H1 (cell line): ENCODE measurements around the gene PLLP. TPM values are rescaled to one million over a fixed set of nuclear protein-coding genes. Genes with fewer than 3 reads are reported as not detected.

Source experiments
- CEBPB ChIP-seq: IDR thresholded peaks from 2 replicates; pipeline ENCODE4 v1.6.1; 2012; ENCODE audit warnings: low read depth, low read length
- CHD7 ChIP-seq: fragments of 300-600 bp; sonication (generic); IDR thresholded peaks from 2 replicates; pipeline ENCODE4 v1.7.1; 2012; ENCODE audit warnings: low read length, moderate library complexity, mild to moderate bottlenecking, inconsistent platforms; ENCODE audit not compliant: insufficient replicate concordance
- CREB1 ChIP-seq: IDR thresholded peaks from 2 replicates; pipeline ENCODE4 v1.6.1; 2012; ENCODE audit warnings: inconsistent platforms
- FOSL1 ChIP-seq: IDR thresholded peaks from 2 replicates; pipeline ENCODE4 v1.6.1; 2011; ENCODE audit warnings: mild to moderate bottlenecking, low read depth, low read length, moderate library complexity; ENCODE audit not compliant: insufficient read depth
- GABPA ChIP-seq: IDR thresholded peaks from 2 replicates; pipeline ENCODE4 v1.6.1; 2011; ENCODE audit warnings: mild to moderate bottlenecking, low read length, moderate library complexity, borderline replicate concordance; ENCODE audit not compliant: insufficient read depth
- MAFK ChIP-seq: IDR thresholded peaks from 2 replicates; pipeline ENCODE4 v1.6.1; 2012; ENCODE audit warnings: low read depth, mild to moderate bottlenecking, improper control_type of control experiment, low read length
- PHF8 ChIP-seq: fragments of 200-600 bp; sonication (generic); conservative IDR thresholded peaks from 2 replicates; pipeline ENCODE4 v1.7.1; 2012; ENCODE audit warnings: low read depth, mild to moderate bottlenecking, inconsistent platforms, low read length, moderate library complexity
- SIN3A ChIP-seq, 2 experiments: IDR thresholded peaks in 1 of 2; conservative IDR thresholded peaks in 1 of 2; 2 replicates each; pipeline ENCODE4 v1.6.1; 2011 to 2012; ENCODE audit warnings: low read length in 2 of 2, improper control_type of control experiment in 1 of 2, low read depth in 1 of 2, mild to moderate bottlenecking in 1 of 2
- polyA plus RNA-seq, 7 experiments: library from polyadenylated mRNA; depleted of rRNA in 3 of 7; stranded (reverse) in 5 of 7; unstranded in 2 of 7; fragments of >200 nt in 5 of 7; fragments of 200-250 nt in 2 of 7; gene quantifications; 1 replicate in 5 of 7; 2 replicates in 1 of 7; 4 replicates in 1 of 7; pipeline versions ENCODE4 v1.2.1 to v1.2.3, GENCODE V29; 2011 to 2013; ENCODE audit warnings: missing spikeins in 2 of 7, mixed read lengths in 2 of 7
- total RNA-seq: library from RNA; stranded (reverse); fragmentation: NEBNext Ultra II Directional; extraction: Animal tissue kit (Norgen Biotek cat#: 25700); gene quantifications from 2 replicates; pipeline ENCODE4 v1.2.1, GENCODE V29; 2021
- TF ChIP-seq, protein P1 (sequence below): IDR thresholded peaks from 2 replicates; pipeline ENCODE4 v1.6.1; 2012; ENCODE audit warnings: low read length, inconsistent platforms

The PLLP gene
- total and polyA plus RNA-seq, 2 of the 8 experiments (the other 6 are each of a cell fraction or from before 2014, with no cell fraction given) = 2.9 to 10.6 TPM

GRCh38 chr16:57257455-57258070 is 26.9 kb downstream of the PLLP start (continued):
- TF ChIP-seq CHD7 (no peak), SIN3A (conservative IDR thresholded peaks at IDR 0.05 in 1 of 2, IDR thresholded peaks at IDR 0.05 in 1 of 2; ENCODE audit: low read depth in 1 of 2, low read length in 2 of 2) (no peak), CEBPB (no peak), PHF8 (no peak), GABPA (no peak), MAFK (no peak), CREB1 (no peak), FOSL1 (no peak)
- TF ChIP-seq, protein P1, sequence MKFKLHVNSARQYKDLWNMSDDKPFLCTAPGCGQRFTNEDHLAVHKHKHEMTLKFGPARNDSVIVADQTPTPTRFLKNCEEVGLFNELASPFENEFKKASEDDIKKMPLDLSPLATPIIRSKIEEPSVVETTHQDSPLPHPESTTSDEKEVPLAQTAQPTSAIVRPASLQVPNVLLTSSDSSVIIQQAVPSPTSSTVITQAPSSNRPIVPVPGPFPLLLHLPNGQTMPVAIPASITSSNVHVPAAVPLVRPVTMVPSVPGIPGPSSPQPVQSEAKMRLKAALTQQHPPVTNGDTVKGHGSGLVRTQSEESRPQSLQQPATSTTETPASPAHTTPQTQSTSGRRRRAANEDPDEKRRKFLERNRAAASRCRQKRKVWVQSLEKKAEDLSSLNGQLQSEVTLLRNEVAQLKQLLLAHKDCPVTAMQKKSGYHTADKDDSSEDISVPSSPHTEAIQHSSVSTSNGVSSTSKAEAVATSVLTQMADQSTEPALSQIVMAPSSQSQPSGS = no peak
